ENCODE results near the gene SLC13A4.

- no peak for TF ChIP-seq CTCF (IDR thresholded peaks at IDR 0.05; ENCODE audit: low read depth, low read length, missing input control)
- TF ChIP-seq RXRA (IDR thresholded peaks at IDR 0.05), result no peak
- TF ChIP-seq RAD21 (IDR thresholded peaks at IDR 0.05), result no peak
- no peak for TF ChIP-seq NR2F2 (IDR thresholded peaks at IDR 0.05)
- TF ChIP-seq ATF3 (IDR thresholded peaks at IDR 0.05), result no peak
- no peak for TF ChIP-seq FOXA1 (IDR thresholded peaks at IDR 0.05)
- no peak for TF ChIP-seq GABPA (IDR thresholded peaks at IDR 0.05 in 1 of 2, conservative IDR thresholded peaks at IDR 0.05 in 1 of 2)
- no peak for TF ChIP-seq JUND (IDR thresholded peaks at IDR 0.05)
- no peak for TF ChIP-seq YY1 (IDR thresholded peaks at IDR 0.05)
- no peak for TF ChIP-seq REST (IDR thresholded peaks at IDR 0.05)
- TF ChIP-seq EGR1 (IDR thresholded peaks at IDR 0.05; ENCODE audit: low read depth in 2 of 2), result no peak
- no peak for TF ChIP-seq TAF1 (conservative IDR thresholded peaks at IDR 0.05)
- no peak for TF ChIP-seq MAX (IDR thresholded peaks at IDR 0.05)
- TF ChIP-seq ZBTB33 (IDR thresholded peaks at IDR 0.05), result no peak
These were observed 16.9 kb downstream of the SLC13A4 start for GRCh38 chr7:135711139-135711469.

Data from liver (tissue), 3 donors.